Muscle layer of colon (tissue), 2 donors: ENCODE data around the gene CHD8.
A peak's percentile ranks its signal among the peaks of the same experiment; 100 is the strongest.
"Not testable (repeated sequence)": the region's sequence is repeated elsewhere in the genome, so short reads cannot be mapped to it uniquely, and the experiment has no call there.

Experiments
- H3K27ac ChIP-seq: one replicate; pipeline ENCODE4 v1.7.0; 2013; ENCODE audit warnings: low read depth, mild to moderate bottlenecking, low read length, moderate library complexity
- H3K27me3 ChIP-seq, 2 donors: one replicate each; pipeline ENCODE4 v1.7.0; 2013; ENCODE audit warnings: low read length in 2 of 2, mild to moderate bottlenecking in 2 of 2; ENCODE audit not compliant: insufficient read depth in 2 of 2, control insufficient read depth in 1 of 2
- H3K36me3 ChIP-seq: one replicate; pipeline ENCODE4 v1.7.0; 2013; ENCODE audit warnings: mild to moderate bottlenecking, low read length; ENCODE audit not compliant: insufficient read depth
- H3K4me1 ChIP-seq: one replicate; pipeline ENCODE4 v1.7.0; 2013; ENCODE audit warnings: mild to moderate bottlenecking, low read length; ENCODE audit not compliant: insufficient read depth
- H3K4me3 ChIP-seq, 2 donors: one replicate each; pipeline ENCODE4 v1.7.0; 2013; ENCODE audit warnings: low read length in 2 of 2, low read depth in 1 of 2, mild to moderate bottlenecking in 1 of 2, moderate library complexity in 1 of 2
- H3K9ac ChIP-seq: one replicate; pipeline ENCODE4 v1.7.0; 2013; ENCODE audit warnings: low read length
- H3K9me3 ChIP-seq: one replicate; pipeline ENCODE4 v1.7.0; 2013; ENCODE audit warnings: mild to moderate bottlenecking, low read length
- donor health status: abdominal sarcoma.
- donor health status: Adenocarcinoma of cecum.

The CHD8 gene

DNA sequence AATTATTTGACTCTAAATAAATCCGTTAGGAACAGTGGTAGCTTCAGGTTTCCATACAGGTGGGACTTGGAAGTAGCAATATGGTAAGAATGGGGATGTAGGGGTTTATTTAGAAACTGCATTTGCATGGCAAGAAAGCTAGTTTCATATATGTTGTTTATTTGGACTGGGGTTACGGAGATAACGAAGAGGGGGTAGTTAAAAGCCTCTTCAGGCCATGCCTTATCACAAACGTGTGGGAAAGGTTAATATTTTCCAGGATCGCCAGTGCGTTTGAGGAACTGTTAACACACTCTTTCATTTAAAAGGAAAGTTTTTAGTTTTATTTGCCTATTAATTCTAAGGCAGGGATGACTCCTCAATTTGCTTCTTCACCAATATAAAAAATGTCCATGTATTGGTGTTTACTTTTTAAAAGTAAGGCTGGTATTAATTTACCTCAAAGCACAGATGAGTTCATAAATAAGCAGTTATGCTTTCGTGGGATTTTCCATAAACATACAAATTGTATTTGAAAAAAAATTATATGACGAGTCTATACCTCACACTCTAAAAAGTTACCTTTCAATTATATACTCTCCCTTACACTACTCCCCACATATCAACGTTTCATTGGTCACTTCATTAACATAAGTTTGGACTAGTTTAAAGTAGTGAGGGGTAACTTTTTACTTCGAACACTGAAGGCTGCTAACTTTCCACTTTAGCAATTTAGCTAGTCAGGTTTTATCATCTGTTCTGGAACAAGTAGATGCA, 20.0 kb upstream of the CHD8 start:
- Histone ChIP-seq H3K9ac (peak overlapping the region; percentile 73), H3K4me3 (peak overlapping the region; percentile 65 to 84), H3K27ac (peak overlapping the region; percentile 79), H3K36me3 (no peaks in the 10 kb centered on the region), H3K27me3 (no peaks in the 10 kb centered on the region), H3K4me1 (peaks cover 20% of the 10 kb centered on the region), H3K9me3 (no peaks in the 10 kb centered on the region)

DNA sequence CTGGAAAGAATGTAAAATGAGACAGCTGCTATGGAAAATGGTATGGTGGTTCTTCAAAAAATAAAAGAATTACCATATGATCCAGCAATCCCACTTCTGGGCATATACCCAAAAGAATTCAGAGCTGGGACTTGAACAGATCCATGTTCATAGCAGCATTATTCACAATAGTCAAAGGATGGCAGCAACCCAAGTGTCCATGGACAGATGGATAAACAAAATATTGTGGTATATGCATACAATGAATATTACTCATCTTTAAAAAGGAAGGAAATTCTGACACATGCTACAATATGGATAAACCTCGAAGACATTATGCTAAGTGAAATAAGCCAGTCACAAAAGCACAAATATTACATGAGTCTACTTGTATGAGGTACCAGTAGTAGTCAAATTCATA, 11.7 kb upstream of the CHD8 start:
- H3K4me3 ChIP-seq = no peak overlapping the region
- no peak overlapping the region for H3K9ac ChIP-seq
- peaks cover 57% of the 10 kb centered on the region for H3K36me3 ChIP-seq
- no peak overlapping the region for H3K27ac ChIP-seq
- H3K4me1 ChIP-seq = no peaks in the 10 kb centered on the region
- H3K27me3 ChIP-seq = no peaks in the 10 kb centered on the region
- no peaks in the 10 kb centered on the region for H3K9me3 ChIP-seq

DNA sequence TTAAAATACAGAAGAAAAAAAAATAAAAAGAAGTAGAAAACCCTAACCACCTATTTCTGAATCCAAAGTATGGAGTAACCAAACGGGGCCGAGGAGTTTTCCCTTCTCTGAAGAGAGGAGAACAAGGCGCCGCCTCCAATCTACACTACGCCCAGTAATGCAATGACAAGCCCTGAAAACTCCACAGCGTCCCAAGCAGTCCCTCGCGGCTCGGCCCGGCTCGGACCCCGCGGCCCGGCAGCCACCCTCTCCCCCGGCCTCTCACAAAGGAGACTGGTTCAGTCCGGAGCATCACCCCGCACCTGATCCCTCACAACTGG, 371 bp downstream of the CHD8 start:
- Histone ChIP-seq H3K4me1 (peaks cover 13% of the 10 kb centered on the region), H3K36me3 (no peaks in the 10 kb centered on the region), H3K27me3 (no peaks in the 10 kb centered on the region), H3K9ac (peak overlapping the region; percentile 53), H3K27ac (peak overlapping the region; percentile 83), H3K4me3 (peak overlapping the region; percentile 55 to 64), H3K9me3 (no peaks in the 10 kb centered on the region)

DNA sequence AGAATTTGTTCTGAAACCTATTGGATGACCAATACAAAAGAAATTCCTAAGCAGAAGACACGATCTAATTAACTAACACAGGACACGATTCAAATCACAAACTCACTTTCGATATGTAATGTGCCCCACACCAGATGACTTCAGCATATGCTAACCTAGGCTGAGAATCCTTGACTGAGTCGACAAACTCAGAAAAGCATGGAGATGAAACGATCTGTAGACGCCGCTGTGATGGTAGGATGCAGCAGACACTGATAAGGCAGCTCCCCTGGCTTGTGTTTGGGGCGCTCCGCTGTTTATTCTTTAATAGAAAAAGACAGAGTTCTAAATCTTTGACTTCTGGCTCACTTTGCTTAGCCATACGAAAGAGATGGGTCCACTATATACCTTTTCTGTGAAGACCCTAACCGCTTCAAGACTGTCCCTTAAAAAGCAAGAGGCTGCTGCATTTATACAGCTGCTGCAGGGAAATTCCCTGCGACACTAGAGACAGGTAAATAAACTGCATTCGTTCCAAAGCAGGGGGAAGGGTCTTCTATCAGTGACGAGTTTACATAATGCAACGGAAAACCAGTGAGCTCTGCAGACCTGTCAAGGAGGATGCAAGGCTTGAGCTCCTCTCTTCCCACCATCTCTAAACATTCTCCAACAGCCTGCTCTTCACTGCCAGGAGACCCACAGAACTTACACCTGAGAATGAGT, 929 bp downstream of the CHD8 start:
- Histone ChIP-seq H3K27ac (peak overlapping the region; percentile 83), H3K9me3 (no peaks in the 10 kb centered on the region), H3K4me3 (peak overlapping the region; percentile 55 to 64), H3K9ac (peak overlapping the region; percentile 53), H3K4me1 (peaks cover 13% of the 10 kb centered on the region), H3K27me3 (no peaks in the 10 kb centered on the region), H3K36me3 (no peaks in the 10 kb centered on the region)

DNA sequence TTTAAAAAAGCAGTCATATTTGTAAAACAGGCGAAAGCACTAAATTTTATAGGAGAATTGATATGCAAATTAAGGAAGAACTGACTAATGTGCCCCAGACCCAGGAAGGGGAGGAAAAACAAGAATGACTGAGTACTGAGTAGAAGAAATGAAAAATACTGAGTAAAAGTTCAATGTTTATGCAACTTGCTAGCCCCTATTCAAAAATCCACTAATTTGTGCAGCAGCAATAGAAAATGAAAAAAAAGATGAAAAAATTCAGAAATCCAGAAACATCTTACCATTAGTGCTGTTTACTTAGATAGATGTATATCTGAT, 6.1 kb downstream of the CHD8 start:
- no peak overlapping the region for H3K9ac ChIP-seq
- H3K4me3 ChIP-seq = no peak overlapping the region
- H3K36me3 ChIP-seq = no peaks in the 10 kb centered on the region
- peaks cover 11% of the 10 kb centered on the region for H3K4me1 ChIP-seq
- H3K27me3 ChIP-seq = no peaks in the 10 kb centered on the region
- H3K9me3 ChIP-seq = no peaks in the 10 kb centered on the region
- no peak overlapping the region for H3K27ac ChIP-seq

DNA sequence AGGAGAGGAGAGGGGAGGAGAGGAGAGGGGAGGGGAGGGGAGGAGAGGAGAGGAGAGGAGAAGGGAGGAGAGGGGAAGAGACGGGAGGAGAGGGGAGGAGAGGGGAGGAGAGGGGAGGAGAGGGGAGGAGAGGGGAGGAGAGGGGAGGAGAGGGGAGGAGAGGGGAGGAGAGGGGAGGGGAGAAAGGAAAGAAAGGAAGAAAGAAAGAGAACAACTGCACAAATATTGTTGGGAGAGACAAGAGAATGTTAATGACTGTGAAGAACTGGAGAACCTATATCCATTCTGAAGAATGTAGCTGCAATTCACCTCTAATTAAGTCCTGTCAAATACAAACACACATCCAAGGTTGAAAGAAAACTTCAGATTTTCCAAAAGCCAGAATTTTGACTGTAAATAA, 13.3 kb downstream of the CHD8 start:
- not testable (repeated sequence) for H3K27ac ChIP-seq, H3K9me3 ChIP-seq, H3K4me3 ChIP-seq, H3K4me1 ChIP-seq, H3K9ac ChIP-seq, H3K27me3 ChIP-seq, H3K36me3 ChIP-seq

DNA sequence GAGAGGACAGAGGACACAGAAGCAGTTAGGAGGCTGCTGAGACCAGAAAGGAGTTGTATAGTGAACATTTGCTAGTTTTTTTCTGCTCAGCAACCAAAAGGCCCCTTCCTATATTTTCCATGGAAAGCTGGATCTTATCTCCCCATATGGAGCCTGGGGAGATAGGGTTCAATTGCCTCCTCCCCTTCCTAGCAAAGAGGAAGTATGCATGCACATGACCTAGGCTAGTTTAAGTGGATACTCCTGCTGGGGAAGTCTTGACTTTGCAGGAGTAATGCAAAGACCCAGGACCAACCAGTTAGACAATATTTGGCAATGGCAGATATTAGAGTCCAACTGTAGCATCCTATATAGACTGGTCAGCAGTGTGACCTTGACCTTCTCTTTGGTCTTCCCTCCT, 15.1 kb downstream of the CHD8 start:
- Histone ChIP-seq H3K27me3 (no peaks in the 10 kb centered on the region), H3K9me3 (no peaks in the 10 kb centered on the region), H3K4me3 (no peak overlapping the region), H3K9ac (no peak overlapping the region), H3K27ac (no peak overlapping the region), H3K36me3 (no peaks in the 10 kb centered on the region), H3K4me1 (peaks cover 12% of the 10 kb centered on the region)

DNA sequence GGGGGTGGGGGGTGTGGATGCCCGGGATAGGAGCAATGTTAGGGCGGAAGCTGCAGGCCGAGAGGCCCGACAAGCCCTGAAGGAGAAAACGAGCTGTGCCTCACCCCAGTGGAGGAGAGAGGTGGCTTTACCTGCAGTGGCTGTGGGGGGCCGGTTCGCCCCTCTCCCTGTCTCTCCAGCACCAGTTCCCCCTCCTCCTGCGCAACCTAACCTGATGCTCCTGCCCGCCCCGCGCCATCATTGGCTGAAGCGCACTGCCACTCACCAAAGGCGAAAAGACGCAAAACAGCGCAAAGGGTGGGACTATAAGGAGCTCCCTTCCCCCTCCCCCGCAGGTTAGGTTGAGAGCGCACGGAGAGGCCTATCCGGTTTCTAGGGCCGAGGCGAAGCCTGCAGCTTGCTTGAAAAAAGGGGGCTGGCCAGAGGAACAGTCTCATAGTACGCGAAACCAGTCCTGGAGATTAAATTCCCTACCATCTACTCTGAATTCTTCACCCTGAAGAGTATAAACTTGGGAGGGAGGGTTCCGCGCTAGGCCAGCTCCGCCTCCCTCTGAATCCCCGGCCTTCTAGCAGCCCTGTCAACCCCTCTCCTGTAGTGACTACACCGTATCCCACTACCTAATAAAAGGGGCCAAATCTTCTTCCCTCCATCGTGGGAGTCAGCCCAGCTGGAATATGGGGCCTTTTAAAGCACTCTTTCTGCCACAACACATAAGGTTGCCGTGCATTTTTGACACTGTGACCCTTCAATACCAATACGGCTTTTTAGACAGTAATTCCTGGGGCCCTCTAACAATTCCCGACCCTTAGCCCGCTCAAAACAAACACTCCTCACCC, 18.6 kb downstream of the CHD8 start:
- Histone ChIP-seq H3K9ac (peak overlapping the region; percentile 91), H3K4me3 (peak overlapping the region; percentile 80 to 87), H3K4me1 (peaks cover 23% of the 10 kb centered on the region), H3K27me3 (no peaks in the 10 kb centered on the region), H3K27ac (peak overlapping the region; percentile 85), H3K36me3 (no peaks in the 10 kb centered on the region), H3K9me3 (no peaks in the 10 kb centered on the region)

DNA sequence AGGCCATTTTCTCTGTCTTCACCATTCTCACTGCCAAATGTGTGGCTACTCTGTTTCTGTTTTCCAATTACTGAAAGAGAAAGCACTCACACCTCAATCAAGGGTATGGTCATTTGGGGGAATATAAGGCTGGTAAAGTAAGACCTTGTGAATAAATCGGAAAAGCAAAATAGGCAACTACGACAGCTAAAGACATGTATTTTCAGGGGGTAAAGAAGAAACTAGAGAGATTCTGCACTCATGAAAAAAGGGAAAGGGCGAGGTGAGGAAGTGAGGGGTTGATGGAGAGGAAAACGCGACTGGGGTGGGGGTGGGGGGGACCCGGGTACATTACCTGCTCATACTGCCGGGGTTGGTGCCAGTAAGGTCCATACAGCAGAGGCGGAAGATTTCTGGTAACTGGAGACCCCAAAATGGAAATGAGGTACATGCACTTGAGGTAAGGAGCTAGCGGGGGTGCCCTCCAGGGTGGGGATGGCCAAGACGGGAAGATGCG, 19.3 kb downstream of the CHD8 start:
- no peaks in the 10 kb centered on the region for H3K27me3 ChIP-seq
- H3K36me3 ChIP-seq = peaks cover 2% of the 10 kb centered on the region
- peaks cover 23% of the 10 kb centered on the region for H3K4me1 ChIP-seq
- H3K9me3 ChIP-seq = no peaks in the 10 kb centered on the region
- peak overlapping the region; percentile 91 for H3K9ac ChIP-seq
- H3K27ac ChIP-seq = peak overlapping the region; percentile 85
- peak overlapping the region; percentile 80 to 87 for H3K4me3 ChIP-seq

DNA sequence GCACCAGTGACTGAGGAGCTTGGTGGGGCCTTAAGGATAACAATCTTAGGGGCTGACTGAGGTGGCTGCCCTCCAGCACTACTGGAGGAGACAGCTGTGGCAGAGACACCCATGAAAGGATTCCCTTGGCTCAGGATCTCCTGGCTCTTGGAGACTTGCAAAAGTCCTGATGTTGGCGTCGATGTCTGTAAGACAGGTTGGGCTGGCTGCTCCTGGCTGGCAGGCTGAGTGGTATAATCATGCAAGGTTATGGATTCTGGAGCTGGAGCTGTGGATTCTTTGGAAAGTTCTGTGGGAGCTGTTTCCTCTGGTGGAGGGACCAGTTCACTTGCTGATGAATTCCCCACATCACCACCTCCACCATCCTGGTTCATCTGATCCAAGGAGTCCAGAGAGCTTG, 24.8 kb downstream of the CHD8 start:
- no peak overlapping the region for H3K4me3 ChIP-seq
- H3K9ac ChIP-seq = no peak overlapping the region
- H3K36me3 ChIP-seq = peaks cover 49% of the 10 kb centered on the region
- H3K27me3 ChIP-seq = no peaks in the 10 kb centered on the region
- no peaks in the 10 kb centered on the region for H3K9me3 ChIP-seq
- peaks cover 14% of the 10 kb centered on the region for H3K4me1 ChIP-seq
- H3K27ac ChIP-seq = no peak overlapping the region

DNA sequence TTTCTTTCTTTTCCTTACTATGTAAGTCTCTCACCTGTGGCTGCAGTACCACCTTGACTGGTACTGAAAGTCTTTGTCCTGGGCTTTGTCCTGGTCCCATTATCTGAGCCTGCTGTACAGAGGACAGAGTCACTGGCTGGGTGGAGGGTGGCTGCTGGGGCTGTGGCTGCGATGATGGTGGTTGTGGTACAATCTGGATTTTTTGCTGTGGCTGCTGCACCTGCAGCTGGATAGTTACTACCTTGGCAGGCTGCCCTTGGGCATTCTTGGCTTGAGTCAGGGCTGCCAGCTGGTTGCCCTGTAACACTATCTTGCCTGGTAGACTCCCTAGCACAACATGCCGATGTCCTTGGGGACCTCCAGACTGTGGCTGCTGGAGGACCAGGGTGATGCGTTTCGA, 27.0 kb downstream of the CHD8 start:
- Histone ChIP-seq H3K9ac (no peak overlapping the region), H3K27ac (no peak overlapping the region), H3K36me3 (peaks cover 63% of the 10 kb centered on the region), H3K9me3 (no peaks in the 10 kb centered on the region), H3K4me1 (no peaks in the 10 kb centered on the region), H3K27me3 (no peaks in the 10 kb centered on the region), H3K4me3 (no peak overlapping the region)
